IPS-NIHi7 (cell line): ENCODE measurements around the gene CORO7.

Source experiments
- DNase-seq: peaks from one replicate; pipeline ENCODE4 v3.0.0; 2012; ENCODE audit warnings: mixed read lengths; ENCODE audit errors: extremely low spot score

The CORO7 gene

GRCh38 chr16:4426021-4426684 is 9.8 kb upstream of the CORO7 start:
- DNase-seq = peak; percentile 38

- DNase-seq = peak; percentile 100
Observed at GRCh38 chr16:4425378-4426020, 9.1 kb upstream of the CORO7 start, which contains the start of gene DNAJA3. DNAJA3 (plus strand) TSS chr16:4425868; CDS start chr16:4425882, 14 bp downstream.

GRCh38 chr16:4420505-4421105 is 4.2 kb upstream of the CORO7 start:
- DNase-seq = no peak

- no peak for DNase-seq
Observed at GRCh38 chr16:4419402-4419959, 3.1 kb upstream of the CORO7 start.

- peak; percentile 42 for DNase-seq
Observed at GRCh38 chr16:4415538-4416199, 727 bp downstream of the CORO7 start.

- DNase-seq = no peak
Observed at GRCh38 chr16:4414187-4414917, 2.0 kb downstream of the CORO7 start.

- no peak for DNase-seq
Observed at GRCh38 chr16:4412854-4413253, 3.5 kb downstream of the CORO7 start.

- DNase-seq = no peak
Observed at GRCh38 chr16:4412159-4412558, 4.2 kb downstream of the CORO7 start.

- DNase-seq = no peak
Observed at GRCh38 chr16:4411684-4412083, 4.7 kb downstream of the CORO7 start.

GRCh38 chr16:4410335-4411075 is 5.9 kb downstream of the CORO7 start:
- no peak for DNase-seq

GRCh38 chr16:4409081-4409932 is 7.1 kb downstream of the CORO7 start:
- no peak for DNase-seq

GRCh38 chr16:4408323-4408690 is 8.1 kb downstream of the CORO7 start:
- DNase-seq = no peak

- DNase-seq = no peak
Observed at GRCh38 chr16:4407543-4408322, 8.7 kb downstream of the CORO7 start.

GRCh38 chr16:4404967-4405696 is 11.3 kb downstream of the CORO7 start:
- DNase-seq = no peak

- DNase-seq = peak; percentile 91
Observed at GRCh38 chr16:4404247-4404966, 12.0 kb downstream of the CORO7 start.

GRCh38 chr16:4403133-4403949 is 13.1 kb downstream of the CORO7 start:
- no peak for DNase-seq
